Measurements from ENCODE around the gene EDN2.

The EDN2 gene

GRCh38 chr1:41484402-41485241, at the start of gene EDN2:
TSS of gene EDN2 (minus strand) at chr1:41484683. CDS start at chr1:41484601, 82 bp downstream.
- DNase-seq (ENCODE audit: low read depth) = no peak

- DNase-seq (ENCODE audit: low read depth) = no peak
Observed at GRCh38 chr1:41533731-41534080, 49.2 kb upstream of the EDN2 start.

GRCh38 chr1:41533016-41533730, 48.7 kb upstream of the EDN2 start:
- no peak for DNase-seq (ENCODE audit: low read depth)

- DNase-seq (ENCODE audit: low read depth) = no peak
Observed at GRCh38 chr1:41532206-41532975, 47.9 kb upstream of the EDN2 start.

- DNase-seq (ENCODE audit: low read depth) = no peak
Observed at GRCh38 chr1:41530411-41530810, 45.9 kb upstream of the EDN2 start.

GRCh38 chr1:41529621-41530395, 45.3 kb upstream of the EDN2 start:
- no peak for DNase-seq (ENCODE audit: low read depth)

GRCh38 chr1:41528726-41529605, 44.5 kb upstream of the EDN2 start:
- no peak for DNase-seq (ENCODE audit: low read depth)

- no peak for DNase-seq (ENCODE audit: low read depth)
Observed at GRCh38 chr1:41528106-41528505, 43.6 kb upstream of the EDN2 start.

- no peak for DNase-seq (ENCODE audit: low read depth)
Observed at GRCh38 chr1:41526956-41527561, 42.6 kb upstream of the EDN2 start.

GRCh38 chr1:41525891-41526587, 41.6 kb upstream of the EDN2 start:
- DNase-seq (ENCODE audit: low read depth) = no peak

- no peak for DNase-seq (ENCODE audit: low read depth)
Observed at GRCh38 chr1:41524676-41525675, 40.5 kb upstream of the EDN2 start.

- DNase-seq (ENCODE audit: low read depth) = no peak
Observed at GRCh38 chr1:41523949-41524675, 39.6 kb upstream of the EDN2 start.

- DNase-seq (ENCODE audit: low read depth) = no peak
Observed at GRCh38 chr1:41523071-41523470, 38.6 kb upstream of the EDN2 start.

GRCh38 chr1:41521766-41522165, 37.3 kb upstream of the EDN2 start:
- no peak for DNase-seq (ENCODE audit: low read depth)

GRCh38 chr1:41520951-41521752, 36.7 kb upstream of the EDN2 start:
- DNase-seq (ENCODE audit: low read depth) = no peak

GRCh38 chr1:41519667-41520066, 35.2 kb upstream of the EDN2 start:
- no peak for DNase-seq (ENCODE audit: low read depth)

- no peak for DNase-seq (ENCODE audit: low read depth)
Observed at GRCh38 chr1:41518471-41518870, 34.0 kb upstream of the EDN2 start.
